Calu3 (cell line): ENCODE measurements around the gene METTL23. TPM values are rescaled to one million over a fixed set of nuclear protein-coding genes. Genes with fewer than 3 reads are reported as not detected.

Source experiments
- BruUV-seq: library from RNA; stranded (reverse); fragments of 400-500 nt; replicated peaks from 2 replicates; lab custom pipeline; 2021; lab: Mats Ljungman, UMichigan
- CTCF ChIA-PET: fragments of 300-600 bp; sonication (Branson Sonifier 250); formaldehyde crosslinking; loops from one replicate; lab custom pipeline; 2022; ENCODE audit warnings: antibody characterized with exemption; lab: Charles Lee
- DNase-seq: peaks from one replicate; pipeline ENCODE4 v3.0.0; 2022
- H3K27ac Mint-ChIP-seq: one replicate; pipeline ENCODE4 v1.8.0; 2022; ENCODE audit warnings: mixed read lengths; ENCODE audit not compliant: unreplicated experiment
- H3K27me3 Mint-ChIP-seq: one replicate; pipeline ENCODE4 v1.8.0; 2022; ENCODE audit warnings: mixed read lengths; ENCODE audit not compliant: unreplicated experiment
- H3K36me3 Mint-ChIP-seq: one replicate; pipeline ENCODE4 v1.8.0; 2022; ENCODE audit warnings: mild to moderate bottlenecking, moderate library complexity, mixed read lengths; ENCODE audit not compliant: insufficient read depth, unreplicated experiment
- H3K4me1 Mint-ChIP-seq: one replicate; pipeline ENCODE4 v1.8.0; 2022; ENCODE audit warnings: mild to moderate bottlenecking, low read depth, mixed read lengths; ENCODE audit not compliant: unreplicated experiment
- H3K4me3 Mint-ChIP-seq: one replicate; pipeline ENCODE4 v1.8.0; 2022; ENCODE audit warnings: mild to moderate bottlenecking, low read depth, moderate library complexity, mixed read lengths; ENCODE audit not compliant: unreplicated experiment
- H3K9me3 Mint-ChIP-seq: one replicate; pipeline ENCODE4 v1.8.0; 2022; ENCODE audit warnings: low read depth, mixed read lengths; ENCODE audit not compliant: unreplicated experiment
- intact Hi-C: fragments of 100-400 bp; cut with micrococcal nuclease; formaldehyde crosslinking; loops from one replicate; pipeline ENCODE4 v1.10.0; 2022; ENCODE audit not compliant: unreplicated experiment
- total RNA-seq: library from RNA; stranded (reverse); gene quantifications from 2 replicates; pipeline ENCODE4 v1.2.3, GENCODE V29; 2022
- TF ChIP-seq, protein P1 (sequence below): fragments of 200-600 bp; IDR thresholded peaks from one replicate; pipeline ENCODE4 v1.8.0; 2022; ENCODE audit warnings: antibody characterized with exemption; ENCODE audit not compliant: unreplicated experiment

Gene METTL23
- total RNA-seq, 1 experiment from 2014 or later, result 58.1 TPM

DNA sequence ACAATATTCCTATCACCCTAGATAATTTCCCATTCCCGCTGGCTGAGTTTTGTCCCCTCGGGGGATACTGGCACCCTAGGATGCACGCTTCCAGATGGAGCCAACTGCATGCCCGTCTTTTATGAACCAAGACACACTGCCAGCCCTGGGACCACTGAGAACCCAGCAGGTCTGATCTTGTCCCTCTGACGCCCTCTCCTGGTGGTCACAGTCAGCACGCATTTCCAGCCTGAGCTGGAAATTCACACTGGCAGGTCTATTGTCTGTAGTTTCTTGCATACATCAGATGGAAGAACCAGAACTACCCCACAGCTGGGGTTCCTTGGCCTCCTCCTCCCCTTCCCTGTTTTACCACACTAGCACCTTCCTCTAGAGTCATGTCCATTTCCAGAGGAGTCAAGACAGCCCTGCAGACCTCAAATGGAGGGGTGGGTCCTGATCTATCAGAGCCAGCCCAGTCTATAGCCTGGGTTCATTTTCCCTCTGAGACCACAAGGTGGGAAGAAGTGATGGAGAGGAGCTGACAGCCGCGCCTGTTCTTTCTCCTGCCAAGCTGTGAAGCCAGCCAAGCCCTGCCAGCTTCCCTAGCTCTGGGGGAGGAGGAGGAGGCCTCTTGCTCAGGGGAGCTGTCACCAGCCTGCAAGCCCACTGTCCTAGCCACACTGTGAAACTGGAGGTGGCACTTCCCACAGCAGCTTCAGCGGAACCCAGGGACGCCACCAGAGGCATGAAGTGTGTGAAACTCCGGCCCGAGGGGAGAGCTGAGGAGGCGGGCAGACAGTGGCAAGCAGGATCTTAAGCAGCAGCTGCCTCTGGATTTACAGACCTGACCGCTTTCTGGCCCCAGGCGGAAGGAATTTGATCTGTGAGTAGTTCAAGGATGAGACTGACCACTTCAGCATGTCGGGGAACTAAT, 45.2 kb upstream of the METTL23 start:
- peak; percentile 85 for DNase-seq
- Mint-ChIP-seq H3K36me3 (no peaks in the 10 kb centered on the region), H3K9me3 (no peaks in the 10 kb centered on the region), H3K27ac (no peak overlapping the region), H3K4me1 (peaks cover 6% of the 10 kb centered on the region), H3K27me3 (no peaks in the 10 kb centered on the region), H3K4me3 (no peak overlapping the region)
- intact Hi-C loops, result loop anchor here (1.0 kb wide), 2 partner anchors 40 to 123 kb away; no protein-coding TSS in a partner anchor
- CTCF ChIA-PET, result interaction anchor here (0.6 to 1.7 kb wide), 17 partner anchors 9 to 417 kb away, joined by 3 to 19 read pairs (median 5); partner anchors contain the start of genes ST6GALNAC1 and ST6GALNAC2
- no TSS peak for BruUV-seq
- TF ChIP-seq, protein P1, sequence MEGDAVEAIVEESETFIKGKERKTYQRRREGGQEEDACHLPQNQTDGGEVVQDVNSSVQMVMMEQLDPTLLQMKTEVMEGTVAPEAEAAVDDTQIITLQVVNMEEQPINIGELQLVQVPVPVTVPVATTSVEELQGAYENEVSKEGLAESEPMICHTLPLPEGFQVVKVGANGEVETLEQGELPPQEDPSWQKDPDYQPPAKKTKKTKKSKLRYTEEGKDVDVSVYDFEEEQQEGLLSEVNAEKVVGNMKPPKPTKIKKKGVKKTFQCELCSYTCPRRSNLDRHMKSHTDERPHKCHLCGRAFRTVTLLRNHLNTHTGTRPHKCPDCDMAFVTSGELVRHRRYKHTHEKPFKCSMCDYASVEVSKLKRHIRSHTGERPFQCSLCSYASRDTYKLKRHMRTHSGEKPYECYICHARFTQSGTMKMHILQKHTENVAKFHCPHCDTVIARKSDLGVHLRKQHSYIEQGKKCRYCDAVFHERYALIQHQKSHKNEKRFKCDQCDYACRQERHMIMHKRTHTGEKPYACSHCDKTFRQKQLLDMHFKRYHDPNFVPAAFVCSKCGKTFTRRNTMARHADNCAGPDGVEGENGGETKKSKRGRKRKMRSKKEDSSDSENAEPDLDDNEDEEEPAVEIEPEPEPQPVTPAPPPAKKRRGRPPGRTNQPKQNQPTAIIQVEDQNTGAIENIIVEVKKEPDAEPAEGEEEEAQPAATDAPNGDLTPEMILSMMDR, result peak; percentile 68

- Mint-ChIP-seq H3K4me1 (peaks cover 6% of the 10 kb centered on the region), H3K27ac (no peak overlapping the region), H3K9me3 (no peaks in the 10 kb centered on the region), H3K27me3 (no peaks in the 10 kb centered on the region), H3K36me3 (no peaks in the 10 kb centered on the region), H3K4me3 (no peak overlapping the region)
- intact Hi-C loops, result no loop called here
- no TSS peak for BruUV-seq
- TF ChIP-seq, protein P1, result no peak
- DNase-seq, result no peak
- CTCF ChIA-PET, result interaction anchor here (1.4 to 1.7 kb wide), 5 partner anchors 11 to 159 kb away, joined by 5 to 19 read pairs (median 13); no protein-coding TSS in a partner anchor
Measured at GRCh38 chr17:76682296-76682695, 44.3 kb upstream of the METTL23 start.

DNA sequence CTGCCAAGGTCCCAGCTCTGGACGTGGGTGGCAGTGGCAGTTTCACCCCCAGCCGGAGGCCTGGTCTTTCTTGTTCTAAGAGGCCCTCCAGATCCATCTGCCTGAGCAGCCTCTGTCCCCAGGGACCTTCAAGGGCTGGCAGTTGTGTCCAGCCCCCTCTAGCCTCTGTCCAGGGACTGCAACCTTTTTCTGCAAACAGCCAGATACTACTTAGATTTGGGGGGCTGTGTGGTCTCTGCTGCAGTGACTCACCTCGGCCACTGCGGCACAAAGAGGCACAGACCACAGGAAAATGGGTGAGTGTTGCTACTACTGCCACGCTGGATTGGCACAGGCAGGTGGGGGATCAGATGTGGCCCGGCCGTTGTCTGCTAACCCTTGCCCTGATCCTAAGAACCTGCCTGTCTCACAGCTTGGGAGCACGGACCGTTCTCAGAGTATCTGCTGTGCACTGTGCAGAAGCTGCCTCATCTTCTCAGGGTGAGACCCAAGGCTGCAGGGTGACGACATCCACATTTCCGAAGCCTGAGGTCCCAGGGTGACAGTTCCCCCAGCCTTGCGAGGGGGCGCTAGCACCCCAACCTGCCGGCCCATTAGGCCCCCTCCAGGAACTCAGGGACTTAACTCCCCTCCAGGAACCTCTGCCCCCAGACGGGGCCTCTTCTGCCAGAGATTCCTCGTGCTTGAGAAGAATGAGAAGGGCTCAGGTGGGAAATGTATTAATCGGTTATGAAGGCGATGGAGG, 43.5 kb upstream of the METTL23 start:
- CTCF ChIA-PET, result interaction anchor here (0.6 kb wide), 1 partner anchor 12 kb away, joined by 3 read pairs; no protein-coding TSS in a partner anchor
- no peaks in the 10 kb centered on the region for H3K36me3 Mint-ChIP-seq
- peaks cover 8% of the 10 kb centered on the region for H3K27me3 Mint-ChIP-seq
- intact Hi-C loops, result no loop called here
- peaks cover 6% of the 10 kb centered on the region for H3K4me1 Mint-ChIP-seq
- no peaks in the 10 kb centered on the region for H3K9me3 Mint-ChIP-seq
- no TSS peak for BruUV-seq
- H3K27ac Mint-ChIP-seq, result no peak overlapping the region
- H3K4me3 Mint-ChIP-seq, result no peak overlapping the region
- TF ChIP-seq, protein P1, result no peak
- DNase-seq, result no peak
